IPS-18c (cell line): Measurements from ENCODE around the gene FCAMR.

ENCODE experiments used
- H3K4me3 ChIP-seq: 2 replicates; pipeline ENCODE4 v1.7.0; 2013; ENCODE audit warnings: low read depth, mild to moderate bottlenecking, low read length, moderate library complexity; ENCODE audit not compliant: insufficient read depth
- H3K9me3 ChIP-seq: one replicate; pipeline ENCODE4 v1.6.1; 2013; ENCODE audit warnings: mild to moderate bottlenecking, low read length, moderate library complexity; ENCODE audit not compliant: control insufficient read depth, insufficient read depth

The FCAMR gene, protein sequence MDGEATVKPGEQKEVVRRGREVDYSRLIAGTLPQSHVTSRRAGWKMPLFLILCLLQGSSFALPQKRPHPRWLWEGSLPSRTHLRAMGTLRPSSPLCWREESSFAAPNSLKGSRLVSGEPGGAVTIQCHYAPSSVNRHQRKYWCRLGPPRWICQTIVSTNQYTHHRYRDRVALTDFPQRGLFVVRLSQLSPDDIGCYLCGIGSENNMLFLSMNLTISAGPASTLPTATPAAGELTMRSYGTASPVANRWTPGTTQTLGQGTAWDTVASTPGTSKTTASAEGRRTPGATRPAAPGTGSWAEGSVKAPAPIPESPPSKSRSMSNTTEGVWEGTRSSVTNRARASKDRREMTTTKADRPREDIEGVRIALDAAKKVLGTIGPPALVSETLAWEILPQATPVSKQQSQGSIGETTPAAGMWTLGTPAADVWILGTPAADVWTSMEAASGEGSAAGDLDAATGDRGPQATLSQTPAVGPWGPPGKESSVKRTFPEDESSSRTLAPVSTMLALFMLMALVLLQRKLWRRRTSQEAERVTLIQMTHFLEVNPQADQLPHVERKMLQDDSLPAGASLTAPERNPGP

DNA sequence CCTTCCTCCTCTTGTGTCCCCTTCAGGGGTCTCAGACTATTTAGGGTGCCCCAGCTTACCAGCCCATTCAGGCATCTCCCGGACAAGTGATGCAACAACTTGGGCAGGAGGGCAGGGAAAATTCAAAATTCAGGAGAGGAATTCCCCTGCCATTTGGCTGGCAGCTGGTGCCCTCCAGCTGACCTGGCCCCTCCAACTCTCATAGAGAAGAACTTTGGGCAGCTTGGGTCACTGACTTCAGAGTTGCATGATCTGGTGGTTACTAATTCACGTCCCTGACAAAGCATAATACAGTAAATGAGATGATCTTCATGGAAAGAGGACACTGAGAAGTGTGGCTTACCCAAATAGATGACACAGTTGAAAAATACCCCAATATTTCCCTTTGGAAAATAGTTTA lies at the start of gene FCAMR:
Gene FCAMR (minus strand): TSS at position 15 of the 400 bp plus-strand sequence. CDS start 335 bp downstream, outside the sequence.
- Histone ChIP-seq H3K4me3 (no peak within 1 kb of the TSS), H3K9me3 (no peaks in the 10 kb centered on the region)

DNA sequence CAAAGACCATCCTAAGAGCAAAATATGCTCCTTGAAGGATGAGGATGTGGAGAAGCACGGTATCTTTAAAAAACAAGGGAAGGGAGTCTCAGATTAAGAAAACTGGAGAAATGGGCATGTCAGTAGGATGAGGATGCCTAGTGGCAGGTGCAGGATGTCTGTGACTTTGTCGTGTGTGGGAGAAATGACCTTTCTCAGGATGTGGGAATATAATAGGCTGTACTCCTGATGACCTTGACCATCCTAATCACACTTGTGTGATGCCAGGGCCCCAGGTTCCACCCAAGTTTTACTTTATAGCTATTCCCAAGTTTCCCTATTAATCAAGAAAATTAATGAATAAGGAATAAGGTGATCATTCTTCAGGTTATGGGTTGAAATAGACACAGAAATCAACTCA lies 49.4 kb upstream of the FCAMR start:
- Histone ChIP-seq H3K9me3 (no peaks in the 10 kb centered on the region), H3K4me3 (no peak overlapping the region)

DNA sequence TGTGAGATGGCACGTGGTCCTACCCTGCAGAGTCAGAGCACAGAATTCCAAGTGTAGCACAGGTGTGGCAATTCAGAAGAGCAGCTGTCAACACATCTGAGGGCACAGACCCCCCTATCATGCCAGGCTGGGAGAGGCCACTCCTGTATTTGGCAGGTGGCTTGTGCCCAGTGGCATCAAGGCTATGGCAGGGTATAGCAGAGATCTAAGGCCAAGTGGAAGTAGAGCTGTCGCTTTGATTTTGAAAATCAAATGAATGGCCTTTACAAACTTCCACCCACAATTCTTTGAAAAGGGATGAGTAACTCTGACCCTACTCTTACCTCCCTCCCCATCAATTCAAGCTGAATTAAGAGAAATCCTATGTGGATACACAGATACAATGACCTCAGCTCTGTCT lies 48.9 kb upstream of the FCAMR start:
- Histone ChIP-seq H3K4me3 (no peak overlapping the region), H3K9me3 (no peaks in the 10 kb centered on the region)

DNA sequence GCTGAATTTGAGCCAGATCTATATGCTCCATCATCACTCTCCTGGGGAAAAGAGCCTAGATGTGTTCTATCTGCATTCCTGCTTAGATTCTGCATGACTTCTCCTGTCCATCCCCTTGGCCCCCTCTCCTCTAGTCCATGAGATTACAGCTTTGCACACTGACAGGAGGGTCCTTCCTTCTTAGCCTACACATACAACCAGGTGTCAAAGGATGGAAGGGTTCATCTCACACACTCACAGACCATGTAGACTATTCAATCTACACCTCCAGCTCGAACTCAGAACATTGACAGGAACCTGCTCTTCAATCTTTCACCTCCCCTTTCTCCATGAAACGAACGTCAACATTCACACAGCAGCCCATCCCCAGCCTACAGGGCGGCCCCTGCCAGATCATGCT lies 48.4 kb upstream of the FCAMR start:
- H3K4me3 ChIP-seq: no peak overlapping the region
- no peaks in the 10 kb centered on the region for H3K9me3 ChIP-seq

DNA sequence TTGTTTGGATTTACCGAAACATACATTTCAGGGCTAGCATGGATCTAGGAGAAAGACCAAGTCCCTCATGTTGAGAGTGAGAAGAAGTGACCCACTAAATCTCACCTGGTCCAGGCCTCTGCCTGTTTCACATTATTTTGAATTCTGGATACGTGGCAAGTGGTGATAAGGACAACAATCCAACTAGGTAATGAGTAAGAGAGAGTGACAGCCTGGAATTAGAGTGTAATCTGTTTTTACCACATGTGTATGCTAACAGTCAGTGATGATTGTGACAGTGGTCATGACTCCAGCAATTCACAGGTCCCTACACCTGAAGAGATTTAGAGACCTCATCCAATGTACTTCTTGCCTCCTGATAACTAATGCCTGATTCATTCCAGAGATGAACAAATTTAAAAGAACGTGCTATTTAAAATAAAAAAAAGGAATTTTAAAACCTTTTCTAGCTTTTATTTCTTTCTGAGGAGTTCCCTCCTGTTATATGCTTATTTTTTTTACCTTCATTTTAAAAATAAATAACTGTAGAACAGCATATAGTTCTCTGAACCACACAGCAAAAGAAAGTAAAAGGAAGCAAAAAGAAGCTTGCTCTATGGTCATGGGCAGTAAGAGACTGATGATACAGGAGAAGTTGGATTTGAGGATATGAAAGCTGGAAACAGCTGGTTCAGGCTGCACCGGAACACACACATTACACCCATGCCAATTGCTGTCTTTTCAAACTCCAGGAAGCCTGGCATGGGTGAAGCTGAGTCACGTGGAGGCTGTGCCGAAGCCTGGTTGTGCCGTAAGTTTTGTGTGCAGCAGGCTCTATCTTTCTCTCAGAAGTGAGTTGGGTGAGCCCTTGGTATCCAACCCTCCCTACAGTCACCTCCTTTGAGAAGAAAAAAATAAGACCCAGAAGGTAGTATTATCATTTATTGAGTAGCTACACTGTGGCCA lies 47.6 kb upstream of the FCAMR start:
- Histone ChIP-seq H3K4me3 (no peak overlapping the region), H3K9me3 (no peaks in the 10 kb centered on the region)

DNA sequence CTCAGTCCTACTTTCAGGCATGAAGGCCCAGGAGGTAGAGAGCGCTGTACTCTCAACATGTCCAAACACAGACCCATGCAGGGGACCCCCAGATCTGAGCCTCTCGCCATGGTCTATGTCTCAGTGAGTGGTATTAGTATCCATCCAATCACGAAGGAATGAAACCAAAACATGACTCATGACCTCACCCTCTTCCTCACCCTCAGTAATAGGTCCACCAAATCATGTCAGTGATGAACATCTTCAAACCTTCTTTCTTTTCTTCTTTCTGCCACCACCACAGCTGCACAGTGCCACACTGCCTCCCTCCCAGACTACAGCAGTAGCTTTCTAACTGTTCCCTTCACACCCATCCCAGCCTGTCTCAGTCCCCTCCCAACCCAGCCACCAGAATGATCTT lies 45.5 kb upstream of the FCAMR start:
- no peak overlapping the region for H3K4me3 ChIP-seq
- no peaks in the 10 kb centered on the region for H3K9me3 ChIP-seq

DNA sequence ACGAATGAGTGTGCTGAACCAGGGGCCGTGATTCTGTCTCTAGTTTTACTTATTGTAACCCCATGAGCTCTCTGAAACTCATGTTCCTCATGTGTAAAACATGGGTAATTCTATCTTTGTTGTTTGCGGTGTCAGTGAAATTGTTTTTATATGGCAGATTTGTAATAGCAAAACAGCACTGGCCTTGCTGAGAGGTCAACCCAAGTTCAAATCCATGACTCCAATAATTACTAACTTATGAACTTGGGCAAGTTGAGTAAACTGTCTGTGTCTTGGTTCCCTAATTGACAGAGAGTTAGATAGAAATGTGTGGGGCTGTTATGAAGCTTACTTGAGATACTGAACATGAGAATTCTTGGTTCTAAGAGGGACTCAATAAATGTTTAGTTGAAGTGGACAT lies 44.5 kb upstream of the FCAMR start:
- Histone ChIP-seq H3K9me3 (no peaks in the 10 kb centered on the region), H3K4me3 (no peak overlapping the region)

DNA sequence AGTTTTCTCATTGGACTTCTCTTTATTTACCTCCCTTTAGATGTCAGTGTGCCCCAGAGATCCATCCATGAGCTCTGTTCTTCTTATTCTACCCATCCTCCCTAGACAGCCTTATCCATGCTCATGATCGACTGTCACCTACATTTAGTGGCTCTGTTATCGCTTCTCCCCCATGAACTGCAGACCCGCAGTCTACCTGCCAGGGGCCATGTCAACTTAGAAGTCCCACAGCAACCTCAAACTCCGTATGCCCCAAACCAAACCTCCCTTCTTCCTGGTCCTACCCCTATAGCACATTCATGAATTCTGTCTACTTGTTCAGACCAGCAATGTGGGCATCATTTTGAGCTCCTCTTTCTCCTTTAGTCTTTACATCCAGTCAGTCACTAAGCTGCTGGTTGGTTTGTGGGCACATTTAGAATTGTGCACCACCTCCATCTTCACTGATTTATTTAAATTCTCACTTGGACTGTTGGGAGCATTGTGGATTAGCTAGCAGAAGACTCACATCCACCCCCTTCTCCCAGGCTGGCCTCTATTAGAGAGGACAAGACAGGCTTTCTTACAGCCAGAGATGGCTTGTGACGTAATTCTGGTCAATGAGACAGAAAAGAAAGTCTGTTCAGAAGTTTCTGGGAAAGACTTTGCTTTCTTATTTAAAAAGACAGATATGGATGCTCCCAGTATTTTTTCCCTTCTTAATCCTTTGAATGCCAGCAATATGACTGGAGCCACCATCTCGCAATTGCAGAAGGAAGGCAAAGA lies 43.2 kb upstream of the FCAMR start:
- Histone ChIP-seq H3K4me3 (no peak overlapping the region), H3K9me3 (no peaks in the 10 kb centered on the region)

DNA sequence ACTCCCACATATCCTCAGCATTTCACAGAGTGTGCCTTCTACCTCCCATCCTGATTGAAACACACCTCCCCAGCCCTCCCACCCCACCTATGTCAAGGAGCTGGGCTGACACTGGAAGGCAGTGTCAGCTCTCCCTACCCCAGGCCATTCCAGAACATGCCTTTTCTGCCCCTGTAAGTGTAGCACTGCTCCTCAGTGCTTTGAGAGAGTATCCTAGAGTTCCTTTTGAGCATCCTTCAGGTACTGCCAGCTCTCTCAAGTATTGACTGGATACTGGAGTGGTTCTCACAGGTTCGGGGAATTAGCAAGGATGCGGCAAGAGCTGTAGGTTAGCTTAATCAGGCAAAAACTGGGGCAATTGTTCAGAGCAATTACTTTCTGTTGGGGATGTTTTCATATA lies 40.5 kb upstream of the FCAMR start:
- Histone ChIP-seq H3K9me3 (no peaks in the 10 kb centered on the region), H3K4me3 (no peak overlapping the region)

DNA sequence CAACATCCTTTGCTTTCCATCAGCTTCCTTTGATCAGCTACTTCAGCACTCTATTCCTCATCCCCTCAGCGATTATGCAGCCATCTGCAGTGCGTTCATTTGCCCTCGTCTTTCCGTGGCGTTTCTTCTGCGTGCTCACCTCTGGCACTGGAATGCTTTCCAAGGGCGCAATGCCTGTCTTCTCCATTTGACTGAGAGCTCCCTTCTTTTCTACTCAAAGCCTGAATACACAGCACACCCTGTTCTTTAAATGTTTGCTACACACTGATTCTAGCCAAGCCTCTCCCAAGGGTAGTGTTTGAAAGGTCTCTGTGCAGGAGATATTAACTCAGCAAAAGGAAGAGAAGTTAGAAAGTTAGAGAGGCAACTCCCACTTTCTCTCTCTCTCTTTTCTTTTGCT lies 39.7 kb upstream of the FCAMR start:
- Histone ChIP-seq H3K4me3 (no peak overlapping the region), H3K9me3 (no peaks in the 10 kb centered on the region)

DNA sequence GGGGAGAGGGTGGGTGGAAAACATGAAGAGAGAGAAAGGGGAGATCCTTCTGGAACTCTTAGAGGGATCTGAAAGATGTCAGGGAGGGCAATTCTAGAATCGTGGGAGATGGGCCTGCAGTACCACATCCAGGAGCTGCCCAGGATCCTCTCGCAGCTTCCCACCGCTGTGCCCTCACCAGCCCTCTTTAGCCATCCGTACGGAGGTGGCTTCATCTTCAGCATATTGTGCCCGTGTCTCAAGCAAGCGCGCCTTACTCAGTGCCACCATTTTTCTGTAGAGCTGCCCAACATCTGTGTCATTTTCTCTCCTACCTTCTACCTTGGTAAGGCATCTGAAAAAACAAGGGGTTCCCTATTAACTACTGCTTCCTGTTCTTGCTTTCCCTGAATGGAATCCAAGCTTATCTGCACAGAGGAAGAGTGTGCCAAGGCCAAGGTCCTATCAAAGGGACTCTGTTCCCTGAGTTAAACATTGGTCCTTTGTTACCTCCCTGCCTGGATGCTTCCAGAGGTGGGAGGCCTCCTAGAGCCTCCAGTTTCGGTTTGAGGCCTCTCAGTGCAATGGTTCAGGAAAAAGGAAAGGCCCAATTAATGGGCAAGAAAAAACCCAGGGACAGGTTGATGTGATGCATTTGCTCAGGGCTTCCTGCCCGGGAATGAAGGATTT lies 39.1 kb upstream of the FCAMR start:
- H3K4me3 ChIP-seq: no peak overlapping the region
- H3K9me3 ChIP-seq: no peaks in the 10 kb centered on the region

DNA sequence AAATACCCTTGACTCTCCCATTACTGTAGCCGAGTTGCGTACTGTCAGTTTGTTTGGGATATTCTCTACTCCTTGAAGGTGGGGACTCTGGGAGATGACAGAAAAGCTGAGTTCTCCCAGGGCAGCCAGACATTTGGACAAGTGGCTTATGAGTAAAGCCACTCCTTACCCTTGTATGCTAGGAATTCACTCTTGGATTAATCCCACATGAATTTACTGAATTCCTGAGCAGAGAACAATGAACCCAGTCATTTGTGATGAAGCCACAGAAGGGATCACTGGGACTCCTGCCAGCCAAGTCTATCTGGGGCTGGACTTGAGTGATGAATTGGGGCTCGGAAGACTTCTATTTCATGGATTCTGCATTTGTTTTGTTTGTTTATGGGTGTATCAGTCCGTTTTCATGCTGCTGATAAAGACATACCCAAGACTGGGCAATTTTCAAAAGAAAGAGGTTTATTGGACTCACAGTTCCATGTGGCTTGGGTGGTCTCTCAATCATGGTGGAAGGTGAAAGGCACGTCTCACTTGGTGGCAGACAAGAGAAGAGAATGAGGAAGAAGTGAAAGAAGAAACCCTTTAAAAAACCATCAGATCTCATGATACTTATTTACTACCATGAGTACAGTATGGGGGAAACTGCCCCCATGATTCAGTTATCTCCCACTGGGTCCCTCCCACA lies 37.2 kb upstream of the FCAMR start:
- Histone ChIP-seq H3K9me3 (no peaks in the 10 kb centered on the region), H3K4me3 (no peak overlapping the region)

DNA sequence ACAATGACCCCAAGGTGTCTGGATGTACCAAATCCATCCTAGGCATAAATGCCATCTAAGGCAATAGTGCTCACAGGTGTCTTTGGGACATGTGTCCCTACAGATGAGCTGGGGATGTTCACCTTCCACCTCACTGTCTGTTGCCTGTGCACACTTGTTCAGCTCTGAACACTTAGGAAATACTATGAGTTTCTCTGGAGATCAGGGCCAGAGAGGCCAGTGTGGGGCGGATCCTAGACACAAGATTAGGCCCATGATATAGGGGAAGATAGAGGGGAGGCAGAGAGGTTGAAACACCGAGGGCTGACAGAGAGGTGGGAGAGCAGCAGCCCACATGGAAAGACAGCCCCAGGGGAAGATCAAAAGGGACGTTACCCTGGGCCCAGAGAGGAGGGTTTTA lies 36.7 kb upstream of the FCAMR start:
- Histone ChIP-seq H3K4me3 (no peak overlapping the region), H3K9me3 (no peaks in the 10 kb centered on the region)

DNA sequence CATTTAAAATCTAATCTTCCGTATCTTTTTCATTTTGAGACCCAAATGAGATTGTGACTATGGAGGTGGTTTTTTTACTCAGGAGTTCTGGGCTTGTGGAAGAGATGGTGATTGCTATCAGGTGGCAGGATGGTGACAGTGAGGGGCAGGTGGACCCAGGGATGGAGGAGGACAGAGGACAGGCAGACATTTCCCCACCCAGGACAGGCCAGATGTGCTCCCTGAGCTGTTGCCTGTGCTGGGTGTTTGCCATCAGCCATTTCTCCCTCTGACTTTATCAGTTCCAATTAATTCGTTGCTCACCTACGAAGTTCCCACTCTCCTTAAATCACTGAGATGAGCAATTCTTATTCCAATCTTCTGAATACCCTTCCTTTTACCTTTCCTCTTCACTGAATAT lies 35.8 kb upstream of the FCAMR start:
- H3K4me3 ChIP-seq: no peak overlapping the region
- no peaks in the 10 kb centered on the region for H3K9me3 ChIP-seq

DNA sequence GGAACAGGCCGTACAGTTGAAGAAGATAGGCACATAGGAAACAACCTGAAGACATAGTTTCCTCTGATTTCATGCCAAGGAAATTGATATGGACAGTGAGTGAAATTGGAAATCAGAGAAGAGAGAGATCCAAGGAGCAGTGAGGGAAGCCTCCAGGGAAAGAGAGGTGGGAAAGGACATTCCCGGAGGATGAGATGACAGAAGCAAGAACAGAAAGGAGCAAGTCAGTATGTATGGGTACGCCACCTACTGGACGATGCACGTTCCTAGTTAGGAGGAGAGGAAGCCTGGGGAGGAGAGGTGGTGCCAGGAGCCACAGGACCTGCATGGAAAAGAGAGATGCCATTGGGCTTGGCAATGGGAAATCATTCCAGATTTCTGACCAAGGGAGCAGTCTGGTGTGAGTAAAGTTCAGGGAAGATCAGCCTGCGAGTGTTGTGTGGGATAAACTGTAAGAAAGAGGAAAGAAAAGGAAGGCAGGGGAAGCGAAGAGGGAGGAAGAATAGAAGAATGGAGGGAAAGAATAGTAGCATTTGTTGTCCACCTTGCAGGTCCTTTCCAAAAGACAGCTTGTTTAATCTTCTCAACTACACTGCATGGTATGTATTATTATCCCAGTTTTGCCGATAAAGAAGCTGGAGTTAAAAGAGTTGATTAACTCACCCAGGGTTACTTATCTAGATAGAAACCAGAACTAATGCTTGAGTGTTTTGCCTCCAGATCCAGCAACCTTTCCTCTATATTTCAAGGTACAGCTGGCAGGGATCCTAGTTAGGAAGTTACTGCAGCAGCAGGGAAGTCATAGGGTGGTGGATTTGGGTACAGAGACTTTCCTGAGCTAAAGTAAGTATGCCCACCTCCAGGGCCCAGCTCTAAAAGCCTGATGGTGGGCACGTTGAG lies 34.9 kb upstream of the FCAMR start:
- Histone ChIP-seq H3K9me3 (no peaks in the 10 kb centered on the region), H3K4me3 (no peak overlapping the region)
